Neural cell (in vitro differentiated cells): ENCODE measurements around the gene COL15A1.

Source experiments
- CTCF ChIP-seq: fragments of 450-650 bp; IDR thresholded peaks from 2 replicates; pipeline ENCODE4 v1.5.1; 2014; ENCODE audit warnings: antibody characterized with exemption, mild to moderate bottlenecking, moderate library complexity; ENCODE audit not compliant: poor library complexity, severe bottlenecking
- EP300 ChIP-seq: fragments of 450-650 bp; conservative IDR thresholded peaks from 2 replicates; pipeline ENCODE4 v1.6.1; 2014; ENCODE audit warnings: antibody characterized with exemption, mild to moderate bottlenecking, moderate library complexity; ENCODE audit not compliant: poor library complexity, severe bottlenecking
- EZH2 ChIP-seq: fragments of 200-600, 300-800 bp; shearing (Covaris generic), sonication (generic); IDR thresholded peaks from 2 replicates; pipeline ENCODE4 v1.6.1; 2014; ENCODE audit warnings: antibody characterized with exemption, low read length, borderline replicate concordance, mild to moderate bottlenecking; ENCODE audit not compliant: insufficient read depth, poor library complexity, severe bottlenecking
- MXI1 ChIP-seq: fragments of 450-650 bp; conservative IDR thresholded peaks from 2 replicates; pipeline ENCODE4 v1.6.1; 2014; ENCODE audit warnings: antibody characterized with exemption, mild to moderate bottlenecking; ENCODE audit not compliant: poor library complexity, severe bottlenecking
- POLR2AphosphoS5 ChIP-seq: IDR thresholded peaks from 2 replicates; pipeline ENCODE4 v1.6.1; 2012
- RAD21 ChIP-seq: fragments of 450-650 bp; conservative IDR thresholded peaks from 2 replicates; pipeline ENCODE4 v1.6.1; 2014; ENCODE audit warnings: antibody characterized with exemption, mild to moderate bottlenecking, moderate library complexity
- SMC3 ChIP-seq: fragments of 450-650 bp; conservative IDR thresholded peaks from 2 replicates; pipeline ENCODE4 v1.6.1; 2014; ENCODE audit warnings: antibody characterized with exemption, mild to moderate bottlenecking, moderate library complexity; ENCODE audit not compliant: poor library complexity
- TAF1 ChIP-seq: IDR thresholded peaks from 2 replicates; pipeline ENCODE4 v1.6.1; 2012; ENCODE audit warnings: low read depth

- TF ChIP-seq EZH2 (no peak), CTCF (no peak), MXI1 (no peak), TAF1 (no peak), SMC3 (no peak), EP300 (no peak), POLR2AphosphoS5 (no peak), RAD21 (no peak)
Observed at GRCh38 chr9:99079542-99079941, 135.8 kb downstream of the COL15A1 start.
